Peyer's patch (tissue), 4 donors: ENCODE data around the gene POLD1.

Experiments
- POLR2A ChIP-seq, 2 donors: fragments of 450-650 bp; IDR thresholded peaks; one replicate each; pipeline ENCODE4 v1.5.1; 2017; ENCODE audit warnings: antibody characterized with exemption in 2 of 2, mild to moderate bottlenecking in 2 of 2, moderate library complexity in 2 of 2
- TF ChIP-seq, protein P1 (sequence below), 6 experiments: fragments of 450-650 bp in 4 of 6; fragments of 200-600 bp in 2 of 6; sonication (generic) in 1 of 6; IDR thresholded peaks; one replicate each; pipeline ENCODE4 v1.5.1; 2017 to 2019; ENCODE audit warnings: antibody characterized with exemption in 6 of 6, mild to moderate bottlenecking in 3 of 6, moderate library complexity in 1 of 6

DNA sequence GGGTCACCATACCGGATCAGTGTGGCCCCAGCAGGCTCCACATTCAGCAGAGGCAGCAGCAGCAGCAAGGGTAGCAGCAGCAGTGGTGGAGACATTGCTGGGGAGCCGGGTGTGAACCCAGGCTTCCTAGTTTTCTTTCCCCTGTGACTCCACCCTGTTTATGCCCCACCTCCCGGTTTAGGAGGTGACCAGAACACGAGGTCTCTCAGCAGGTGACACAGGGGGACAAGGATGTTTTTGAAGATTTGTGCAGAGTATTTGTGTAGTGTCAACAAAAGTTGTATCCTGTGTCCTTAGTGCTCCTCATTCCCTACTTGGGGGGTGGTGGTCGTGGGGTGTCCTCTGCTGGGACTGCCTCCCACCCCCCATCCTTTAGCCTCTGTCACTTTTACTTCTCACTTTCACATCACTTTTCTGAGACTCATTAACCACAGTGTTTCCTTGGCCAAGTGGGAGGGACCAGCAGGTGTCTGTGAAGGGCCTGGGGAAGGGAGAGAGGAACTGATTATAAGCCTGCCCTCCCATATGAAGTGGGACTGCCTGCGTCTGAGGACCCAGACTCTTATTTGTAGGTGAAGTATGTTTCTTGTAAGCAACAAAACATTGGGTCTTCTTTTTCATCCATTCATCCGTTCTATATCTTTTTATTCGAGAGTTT, 39.4 kb upstream of the POLD1 start:
- TF ChIP-seq, protein P1, sequence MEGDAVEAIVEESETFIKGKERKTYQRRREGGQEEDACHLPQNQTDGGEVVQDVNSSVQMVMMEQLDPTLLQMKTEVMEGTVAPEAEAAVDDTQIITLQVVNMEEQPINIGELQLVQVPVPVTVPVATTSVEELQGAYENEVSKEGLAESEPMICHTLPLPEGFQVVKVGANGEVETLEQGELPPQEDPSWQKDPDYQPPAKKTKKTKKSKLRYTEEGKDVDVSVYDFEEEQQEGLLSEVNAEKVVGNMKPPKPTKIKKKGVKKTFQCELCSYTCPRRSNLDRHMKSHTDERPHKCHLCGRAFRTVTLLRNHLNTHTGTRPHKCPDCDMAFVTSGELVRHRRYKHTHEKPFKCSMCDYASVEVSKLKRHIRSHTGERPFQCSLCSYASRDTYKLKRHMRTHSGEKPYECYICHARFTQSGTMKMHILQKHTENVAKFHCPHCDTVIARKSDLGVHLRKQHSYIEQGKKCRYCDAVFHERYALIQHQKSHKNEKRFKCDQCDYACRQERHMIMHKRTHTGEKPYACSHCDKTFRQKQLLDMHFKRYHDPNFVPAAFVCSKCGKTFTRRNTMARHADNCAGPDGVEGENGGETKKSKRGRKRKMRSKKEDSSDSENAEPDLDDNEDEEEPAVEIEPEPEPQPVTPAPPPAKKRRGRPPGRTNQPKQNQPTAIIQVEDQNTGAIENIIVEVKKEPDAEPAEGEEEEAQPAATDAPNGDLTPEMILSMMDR (IDR thresholded peaks at IDR 0.05): no peak
- TF ChIP-seq POLR2A (IDR thresholded peaks at IDR 0.05): no peak
